ENCODE results near the gene SKIL.

Gene SKIL

DNA sequence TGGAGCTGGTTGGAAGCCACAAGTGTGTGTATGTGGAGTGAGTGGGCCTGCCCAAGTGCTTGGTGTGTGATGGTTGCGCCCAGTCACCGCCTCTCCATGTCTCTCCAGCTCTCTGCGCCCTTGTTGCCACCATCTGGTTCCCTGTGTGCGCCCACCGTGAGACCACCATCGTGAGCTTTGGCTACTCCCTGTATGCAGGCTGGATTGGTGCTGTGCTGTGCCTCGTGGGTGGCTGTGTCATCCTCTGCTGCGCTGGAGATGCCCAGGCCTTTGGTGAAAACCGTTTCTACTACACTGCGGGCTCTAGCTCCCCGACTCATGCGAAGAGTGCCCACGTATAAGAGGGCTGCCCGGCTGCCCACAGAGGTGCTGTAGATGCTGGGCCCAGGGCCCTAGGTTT is 74.9 kb downstream of the SKIL start:
- in situ Hi-C loops (cut with MboI; ENCODE audit: low sequenced_read_pairs) = no loop called here

DNA sequence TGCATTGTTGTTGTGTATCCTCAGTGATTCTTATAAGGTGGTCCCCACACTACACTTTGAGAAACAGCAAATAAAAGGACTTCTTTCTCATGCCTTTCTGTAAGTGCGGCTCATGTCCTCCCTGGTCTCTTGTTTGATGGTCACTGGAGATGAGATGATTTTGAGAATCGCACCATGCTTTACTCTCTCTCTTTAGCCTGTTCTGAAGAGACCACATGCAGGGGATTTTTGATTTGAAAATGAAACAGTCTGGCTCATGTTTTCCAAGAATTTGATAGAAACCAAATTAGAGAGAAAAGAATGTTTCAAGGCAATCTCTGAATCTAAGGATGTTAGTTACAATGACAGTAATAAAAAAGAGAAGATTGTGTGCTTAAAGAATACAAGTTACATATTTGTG is 79.2 kb downstream of the SKIL start:
- in situ Hi-C loops (cut with MboI; ENCODE audit: low sequenced_read_pairs) = no loop called here

DNA sequence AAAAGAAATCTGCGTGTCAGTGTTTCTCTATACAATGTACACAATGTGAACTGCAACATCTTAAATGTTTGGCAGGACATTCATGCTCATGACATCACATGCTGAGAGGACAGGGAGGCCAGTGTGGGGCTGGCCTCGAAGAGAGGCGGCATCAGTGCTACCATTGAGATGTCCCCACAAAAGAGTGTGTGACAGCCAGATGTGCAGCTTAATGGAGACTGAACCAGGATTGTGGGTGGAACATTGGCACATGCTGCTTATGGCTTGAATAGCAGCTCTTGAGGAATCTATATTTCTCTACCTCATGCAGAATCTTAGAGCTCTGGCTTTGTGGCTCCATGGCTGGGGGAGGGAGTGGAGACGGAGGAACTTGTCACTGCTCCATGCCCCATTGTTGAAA is 79.7 kb downstream of the SKIL start:
- in situ Hi-C loops (cut with MboI; ENCODE audit: low sequenced_read_pairs) = no loop called here

DNA sequence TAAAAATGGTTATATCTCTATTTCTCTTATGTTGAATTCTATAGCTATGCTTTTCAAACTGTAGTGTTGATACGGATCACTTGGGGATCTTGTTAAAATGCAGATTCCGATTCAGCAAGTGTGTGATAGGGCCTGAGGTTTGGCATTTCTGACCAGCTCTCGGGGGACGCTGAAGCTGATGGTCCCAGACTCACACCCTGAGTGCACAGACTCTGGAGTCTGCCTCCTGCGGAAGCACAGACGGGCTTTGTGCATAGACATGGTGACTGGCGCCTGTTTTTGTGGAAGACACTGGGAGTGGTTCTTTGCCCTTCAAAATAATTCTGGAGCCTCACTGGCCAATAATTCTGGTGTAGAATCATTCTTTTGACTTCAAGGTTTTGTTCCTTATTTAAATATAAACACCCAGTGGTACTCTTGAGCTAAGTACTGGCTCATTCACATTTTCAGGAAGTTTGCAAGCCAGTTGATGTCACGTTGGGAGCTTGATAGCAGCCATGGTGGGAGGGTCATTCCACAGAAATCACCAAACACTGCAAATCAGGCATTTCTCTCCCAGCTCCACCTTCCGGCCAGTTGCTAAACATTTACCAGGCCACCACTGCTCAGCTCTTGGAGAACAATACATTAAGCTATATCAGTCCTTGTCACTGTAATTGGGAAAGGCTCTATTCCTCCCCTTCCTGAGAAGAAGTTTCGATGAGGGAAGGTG is 80.3 kb downstream of the SKIL start:
- in situ Hi-C loops (cut with MboI; ENCODE audit: low sequenced_read_pairs) = no loop called here

DNA sequence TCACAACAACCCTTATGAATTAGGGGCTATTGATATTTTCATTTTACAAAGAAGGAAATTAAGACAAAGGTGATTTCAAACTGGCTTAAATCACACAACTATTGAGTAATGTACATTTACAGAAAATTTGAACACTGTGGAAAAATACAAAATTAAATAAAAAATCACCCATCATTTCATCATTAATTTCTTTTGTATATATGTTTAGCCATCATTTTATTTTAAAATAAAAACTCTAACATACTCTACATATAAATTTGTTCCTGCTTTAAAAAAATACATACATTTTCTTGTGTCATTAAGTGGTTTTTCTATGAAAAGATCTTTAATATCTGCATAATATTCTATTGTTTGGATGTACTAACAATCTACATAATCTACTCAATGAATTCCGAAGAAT is 81.3 kb downstream of the SKIL start:
- in situ Hi-C loops (cut with MboI; ENCODE audit: low sequenced_read_pairs) = no loop called here

DNA sequence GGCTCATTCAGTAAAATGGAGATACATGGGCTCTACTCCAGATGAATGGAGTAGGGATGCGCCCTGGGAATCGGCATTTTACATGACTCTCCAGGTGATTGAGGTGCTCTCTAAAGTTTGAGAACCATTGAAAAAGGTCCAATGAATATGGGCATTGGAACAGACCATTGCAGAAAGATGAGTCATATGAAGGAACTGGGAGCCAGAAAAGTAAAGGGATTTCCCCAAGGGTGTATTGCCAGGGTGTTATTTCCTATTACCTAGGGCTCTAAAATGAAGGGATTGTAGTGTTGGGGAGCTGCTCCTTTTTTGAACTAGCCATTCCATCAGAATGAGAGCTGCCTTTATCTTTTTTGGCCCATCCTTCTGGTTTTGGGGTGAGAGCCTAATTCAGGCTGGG is 82.8 kb downstream of the SKIL start:
- in situ Hi-C loops (cut with MboI; ENCODE audit: low sequenced_read_pairs) = no loop called here

DNA sequence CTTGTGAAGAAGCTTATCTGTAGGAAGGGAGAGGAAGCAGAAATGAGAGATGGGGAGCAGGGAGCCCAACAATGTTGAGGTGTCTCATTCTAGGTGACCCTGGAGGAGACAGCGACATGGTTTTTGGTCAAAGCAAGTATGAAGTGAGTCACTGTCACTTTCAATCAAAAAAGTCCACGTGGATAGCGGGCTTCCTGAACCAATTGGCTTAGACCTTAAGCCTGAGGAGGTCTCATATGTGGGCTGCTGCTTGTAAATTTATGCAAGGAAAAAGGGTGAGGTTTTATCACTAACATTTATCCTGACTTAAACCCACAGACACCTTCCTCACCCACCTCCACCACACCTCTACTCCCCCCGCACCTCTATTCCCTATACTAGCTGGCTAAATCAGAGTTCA is 83.9 kb downstream of the SKIL start:
- in situ Hi-C loops (cut with MboI; ENCODE audit: low sequenced_read_pairs) = no loop called here

DNA sequence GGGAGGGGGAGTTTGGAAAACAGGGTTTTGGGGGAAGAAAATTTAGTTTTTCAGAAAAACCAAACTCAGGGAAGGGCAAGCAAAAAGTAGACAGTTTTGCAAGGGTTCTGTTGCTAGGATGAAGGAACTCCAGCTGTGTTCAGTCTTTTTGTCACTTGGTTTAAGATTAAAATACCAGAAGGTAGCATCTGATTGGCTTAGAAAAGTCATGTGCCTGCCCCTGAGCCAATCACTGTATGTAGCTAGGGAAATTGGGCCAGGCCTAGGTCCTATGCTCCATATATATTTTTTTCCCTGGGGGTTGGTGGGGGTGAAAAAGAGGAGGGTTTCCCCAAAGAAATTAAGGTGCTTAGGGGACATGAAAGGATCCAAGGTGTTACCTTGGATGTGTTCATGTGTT is 85.4 kb downstream of the SKIL start:
- in situ Hi-C loops (cut with MboI; ENCODE audit: low sequenced_read_pairs) = no loop called here

DNA sequence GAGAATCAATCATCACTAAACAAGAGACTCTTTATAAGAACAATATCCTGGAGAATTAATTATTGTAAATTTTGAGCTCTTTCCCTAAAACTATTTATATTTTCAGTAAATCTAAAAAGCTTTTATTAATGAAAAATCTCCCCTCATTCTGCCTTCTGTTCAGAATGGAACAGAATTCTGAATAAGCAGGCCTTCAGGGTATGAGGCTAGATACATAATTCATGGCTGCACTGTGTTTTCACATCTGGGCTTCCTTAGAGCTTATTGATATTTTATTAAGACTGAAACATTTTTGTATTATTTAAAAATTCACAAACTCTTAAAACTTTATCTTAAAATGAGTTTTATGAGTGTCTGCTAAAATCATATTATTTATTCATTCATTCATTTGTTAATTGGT is 85.9 kb downstream of the SKIL start:
- in situ Hi-C loops (cut with MboI; ENCODE audit: low sequenced_read_pairs) = no loop called here

Data from HL-60/S4 treated with phorbol 12-myristate 13-acetate at 8.2 ng/mL for 4 days and 3 days (cell line).